Non-pigmented ciliary epithelial cell (primary cell): ENCODE data around the gene ARL15.

Source experiments
- DNase-seq: peaks from one replicate; pipeline ENCODE4 v3.0.0-alpha.2; 2010; ENCODE audit warnings: low read depth

ARL15 gene

DNA sequence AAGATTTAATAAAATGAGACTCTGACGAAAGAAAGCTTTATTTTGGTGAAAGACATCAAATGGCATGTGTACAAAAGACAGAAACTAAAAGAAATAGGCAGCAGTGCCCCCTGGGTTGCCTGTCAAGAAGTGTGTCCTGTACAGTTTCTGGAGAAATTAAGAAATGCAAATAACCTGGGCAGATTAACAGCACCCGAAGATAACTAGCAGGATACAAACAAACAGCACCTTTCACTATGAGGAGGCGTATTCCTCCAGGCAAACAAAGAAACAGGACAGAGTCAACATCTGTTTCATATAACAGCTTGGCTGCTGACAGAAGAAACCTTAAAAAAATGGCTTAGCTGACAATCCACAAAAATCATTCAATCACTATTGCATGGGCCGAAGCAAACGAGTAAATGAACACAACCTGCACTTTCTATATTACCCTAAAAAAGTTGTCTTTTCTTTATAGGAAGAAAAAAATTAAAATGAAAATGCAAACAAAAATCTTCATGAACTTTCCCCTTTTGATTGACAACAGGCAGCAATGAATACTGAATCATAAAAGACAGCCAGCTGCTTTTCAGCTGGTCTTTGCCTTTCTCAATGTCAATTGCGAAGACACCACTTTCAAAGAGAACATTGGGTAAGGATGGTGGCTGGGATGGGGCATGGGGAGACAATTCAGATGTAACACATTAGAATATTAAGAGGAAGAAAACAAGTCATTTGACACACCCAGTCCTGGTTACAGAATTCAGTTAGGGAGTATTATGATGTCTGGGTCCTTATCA, 162.1 kb downstream of the ARL15 start:
- DNase-seq: no peak

DNA sequence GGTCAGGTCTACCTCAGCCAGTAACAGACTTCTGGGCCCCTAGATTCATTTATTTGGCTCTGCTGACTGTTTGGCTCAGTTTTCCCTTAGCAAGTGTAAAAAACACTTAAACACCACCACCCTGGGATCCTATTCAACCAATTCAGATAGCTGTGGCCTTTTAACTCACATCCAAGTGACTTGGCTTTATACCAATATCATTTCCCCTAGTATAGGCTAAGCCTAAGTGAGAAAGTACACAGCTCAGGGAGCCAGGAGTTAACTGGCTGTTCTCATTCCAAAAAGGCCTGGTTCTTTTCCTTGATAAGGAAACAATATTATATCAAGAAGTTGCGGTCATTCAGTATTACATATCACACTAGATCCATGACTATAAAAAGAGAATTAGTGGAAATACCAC, 163.5 kb downstream of the ARL15 start:
- no peak for DNase-seq

DNA sequence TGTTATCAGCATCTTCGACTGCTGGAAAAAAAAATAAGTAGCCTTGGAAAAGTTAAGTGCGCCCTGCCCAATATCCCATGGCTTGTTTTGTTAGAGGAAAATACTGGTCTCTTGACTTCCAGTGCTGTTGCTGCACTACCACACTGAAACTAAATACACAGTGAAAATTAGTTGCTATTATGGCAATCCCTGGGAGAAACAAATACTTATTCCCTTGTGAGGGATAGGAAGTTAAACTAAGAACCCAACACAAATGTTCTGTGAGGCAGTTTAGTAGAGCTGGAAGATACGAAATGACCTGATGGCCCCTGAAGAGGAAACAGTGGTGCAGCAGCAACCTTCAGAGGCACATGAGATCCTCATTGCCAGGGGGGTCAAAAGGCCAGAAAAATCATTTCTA, 164.0 kb downstream of the ARL15 start:
- DNase-seq: no peak

DNA sequence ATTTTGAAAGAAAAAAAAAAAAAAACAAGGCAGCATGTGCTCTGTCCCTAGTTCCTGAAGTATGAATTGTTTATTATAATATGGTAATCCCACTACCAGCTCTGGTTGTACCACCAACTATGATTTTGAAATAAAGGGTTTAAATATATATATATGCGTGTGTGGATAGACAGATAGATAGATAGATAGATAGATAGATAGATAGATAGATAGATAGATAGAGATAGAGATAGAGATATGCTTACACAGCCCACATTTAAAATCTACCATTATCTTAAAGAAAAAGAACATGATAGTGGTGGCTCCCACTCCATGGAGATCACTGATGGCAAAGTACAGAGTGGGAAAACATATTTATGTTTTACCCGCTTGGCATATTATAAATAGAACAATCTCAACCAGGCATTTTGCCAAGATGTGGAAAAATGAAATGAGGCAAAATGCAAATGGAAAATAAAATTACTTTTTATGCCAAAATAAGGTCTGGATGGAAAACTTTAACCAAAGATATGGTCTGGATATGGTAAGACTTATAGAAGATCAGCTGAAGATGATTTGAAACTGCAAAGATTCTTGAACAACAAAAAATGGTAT, 170.0 kb downstream of the ARL15 start:
- no peak for DNase-seq

DNA sequence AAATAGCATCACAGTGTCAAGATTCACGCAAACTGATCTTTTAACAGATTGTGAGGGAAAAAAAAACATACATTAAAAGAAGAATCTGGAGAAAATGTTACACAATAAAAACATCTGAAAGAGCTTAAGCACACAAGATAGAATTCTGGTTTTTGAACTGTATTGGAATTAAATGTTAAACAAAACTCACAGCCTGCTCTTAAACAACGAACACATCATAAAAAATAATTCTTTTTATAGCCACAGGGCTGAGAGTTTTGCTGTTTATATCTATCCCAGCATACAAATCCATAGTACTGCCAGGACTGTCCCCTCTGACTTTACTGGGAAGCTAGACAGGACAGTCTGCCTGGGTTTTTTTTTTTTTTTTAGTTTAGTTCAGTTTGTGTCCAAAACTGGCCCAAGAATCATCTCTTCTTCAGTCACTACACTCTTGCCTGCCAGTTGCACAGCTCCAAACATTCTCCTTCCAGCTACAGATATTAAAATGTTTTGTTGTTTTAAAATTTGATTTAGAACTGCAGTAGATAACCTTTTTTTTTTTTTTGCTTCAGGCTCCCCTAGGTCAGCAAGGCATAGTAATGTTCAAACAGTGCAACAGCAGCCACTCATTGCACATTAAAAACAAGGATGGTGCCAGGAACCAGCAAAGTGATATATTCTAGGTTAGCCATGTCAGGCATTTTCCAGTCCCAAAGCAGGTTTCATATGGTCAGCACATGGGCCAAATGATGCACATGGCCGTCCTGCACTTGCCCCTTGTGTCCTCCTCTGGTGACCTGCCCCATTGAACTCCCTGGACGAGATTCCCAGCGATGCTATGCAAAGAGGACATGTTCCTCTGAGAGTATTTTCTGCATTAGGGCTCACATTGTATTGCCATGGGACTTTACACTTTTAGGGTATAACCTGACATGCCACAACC, 173.6 kb downstream of the ARL15 start:
- no peak for DNase-seq

DNA sequence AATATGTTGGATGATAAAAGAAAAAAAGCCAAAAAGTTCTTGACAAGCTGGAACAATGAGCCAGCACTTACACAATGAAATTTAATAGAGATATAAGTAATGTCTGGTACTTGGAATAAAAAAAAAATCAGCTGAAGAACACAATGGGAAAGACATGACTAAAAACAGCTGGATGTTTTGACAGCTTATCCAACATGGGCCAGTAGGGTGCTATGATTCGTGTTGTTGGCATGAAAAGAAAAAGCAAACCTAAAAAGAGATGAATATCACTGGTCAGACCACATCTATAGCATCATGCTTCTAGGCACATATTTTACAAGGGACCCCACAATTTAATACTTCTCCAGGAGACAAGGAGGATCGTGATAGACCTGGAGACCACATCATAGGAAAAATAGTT, 175.3 kb downstream of the ARL15 start:
- DNase-seq: peak; percentile 23

DNA sequence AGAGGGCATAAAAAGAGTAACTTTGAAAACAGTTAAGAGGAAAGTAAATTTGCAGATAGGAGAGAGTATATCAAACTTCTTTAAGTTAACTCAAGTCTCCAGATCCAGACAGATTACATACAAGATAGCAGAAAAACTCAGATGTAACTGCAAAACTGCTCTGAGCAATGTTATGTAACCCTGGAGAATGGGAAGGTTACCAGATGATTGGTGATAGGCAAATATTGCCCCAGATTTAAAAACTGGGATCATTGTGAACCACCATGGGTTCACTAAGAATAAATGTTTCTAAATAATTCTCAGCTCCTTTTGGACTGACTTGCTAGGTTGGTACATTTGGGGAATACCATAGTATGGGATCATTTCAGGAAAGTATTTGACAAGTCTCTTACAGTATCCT, 176.5 kb downstream of the ARL15 start:
- DNase-seq: no peak

DNA sequence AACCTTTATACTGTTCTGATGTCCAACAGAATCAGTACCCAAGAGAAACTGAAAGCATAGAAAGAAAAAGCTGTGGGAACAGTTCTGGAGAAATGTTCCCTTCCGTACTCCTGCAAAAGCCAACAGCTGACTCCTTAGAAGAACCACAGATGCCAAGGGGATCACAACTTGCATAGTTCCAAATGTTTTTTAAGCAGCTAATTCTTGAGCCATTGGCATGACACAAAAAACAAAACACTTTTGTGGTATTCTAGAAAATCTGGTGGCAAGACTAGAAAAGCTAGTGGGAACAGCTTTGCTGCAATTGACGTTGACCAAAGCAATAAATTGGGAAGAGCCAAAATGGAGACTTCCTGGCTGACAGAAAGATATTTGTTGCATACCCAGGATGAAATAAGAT, 189.9 kb downstream of the ARL15 start:
- DNase-seq: no peak

DNA sequence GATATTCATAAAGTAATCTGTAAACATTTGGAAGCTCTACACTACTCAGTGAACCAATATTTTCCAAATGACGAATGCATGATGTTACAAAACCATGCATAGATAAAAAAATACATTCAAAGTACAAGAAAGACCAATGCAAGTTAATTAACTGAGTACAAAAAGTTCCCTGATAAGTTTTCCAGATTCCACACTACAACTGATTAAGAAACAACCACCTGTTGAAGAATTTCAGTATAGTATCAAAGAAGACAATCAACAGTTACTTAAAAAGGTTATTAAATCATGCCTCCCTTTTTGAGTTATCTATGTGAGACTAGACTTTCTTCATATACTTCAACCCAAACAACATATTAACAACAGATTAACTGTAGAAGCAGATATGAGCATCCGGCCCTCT, 192.4 kb downstream of the ARL15 start:
- DNase-seq: no peak

DNA sequence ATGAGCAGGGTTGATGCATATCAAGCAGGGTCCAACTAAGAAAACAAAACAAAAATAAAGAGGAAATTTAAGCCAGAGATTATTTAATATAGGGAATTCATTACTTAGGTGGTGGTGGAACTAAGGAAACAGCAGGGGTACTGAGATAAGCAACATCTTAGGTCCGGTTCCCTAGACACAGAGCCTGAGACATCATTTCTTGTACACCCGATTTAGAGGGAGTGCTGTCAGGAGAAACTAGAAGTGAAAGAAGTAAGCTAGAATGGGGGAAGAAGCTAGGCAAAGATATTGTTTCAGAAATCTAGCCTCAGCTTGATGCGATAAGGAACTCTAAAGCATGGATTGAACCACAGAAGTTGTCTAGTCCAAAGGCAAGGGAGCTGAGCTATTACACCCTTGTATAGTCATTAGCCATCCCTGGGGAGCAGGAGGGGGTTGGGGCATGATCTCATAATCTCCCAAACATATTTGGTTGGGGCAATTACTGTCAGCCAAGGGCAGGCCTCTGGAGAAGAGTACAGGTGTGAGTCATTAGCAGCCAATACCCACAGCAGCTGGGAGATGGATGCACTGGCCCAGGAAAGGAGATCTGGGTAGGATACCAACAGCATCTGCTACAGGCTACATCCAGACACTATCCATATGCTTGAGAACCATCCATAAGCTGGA, 194.5 kb downstream of the ARL15 start:
- no peak for DNase-seq

DNA sequence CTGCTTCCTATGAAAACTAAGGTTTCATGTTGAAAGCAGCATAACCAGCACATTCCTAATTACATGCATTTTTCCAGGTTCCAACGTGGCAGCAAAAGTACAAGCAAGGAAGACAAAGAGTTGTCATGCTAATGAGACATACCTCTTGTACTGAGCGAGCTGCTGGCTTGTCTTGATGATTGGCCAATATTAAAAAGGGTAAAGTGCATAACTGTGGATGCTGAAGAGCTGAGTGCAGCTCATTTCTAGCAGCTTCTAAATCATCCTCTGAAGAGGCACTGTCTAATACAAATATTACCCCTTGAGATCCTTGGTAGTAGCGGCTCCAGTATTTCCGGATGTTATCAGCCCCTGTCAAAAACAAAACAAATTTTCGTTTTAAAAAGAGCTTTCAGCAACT, 197.3 kb downstream of the ARL15 start:
- no peak for DNase-seq

DNA sequence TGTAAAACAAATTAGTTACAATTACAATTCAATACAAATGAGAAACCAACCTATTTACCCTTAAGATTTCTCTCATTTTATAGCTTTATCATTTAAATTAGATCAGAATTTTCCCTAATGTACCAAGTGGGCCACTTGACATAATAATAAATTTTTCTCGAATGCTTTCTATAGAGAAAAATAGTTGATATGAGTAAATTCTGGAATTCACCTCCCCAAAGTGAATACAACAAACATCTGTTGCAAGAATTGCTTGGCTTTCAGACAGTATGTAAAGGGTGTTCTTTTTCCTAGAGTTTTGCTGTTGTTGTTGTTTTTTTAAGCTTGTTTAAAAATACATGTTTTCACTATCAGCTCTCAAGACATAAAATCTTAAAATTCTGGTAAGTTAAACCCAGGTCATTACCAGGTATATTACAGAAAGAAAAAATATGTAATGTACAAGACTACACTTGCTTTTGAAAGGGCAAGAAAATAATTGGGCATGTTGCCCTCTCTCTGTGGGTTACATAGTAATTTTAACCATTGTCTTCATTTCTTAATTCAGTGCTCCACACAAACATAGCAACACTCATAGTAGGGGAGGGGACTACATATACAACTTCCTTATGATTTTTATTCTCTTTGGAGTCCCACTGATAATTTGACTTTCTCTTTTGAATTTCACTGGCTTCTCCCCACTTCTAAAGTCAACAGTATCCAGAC, 200.6 kb downstream of the ARL15 start:
- DNase-seq: no peak

DNA sequence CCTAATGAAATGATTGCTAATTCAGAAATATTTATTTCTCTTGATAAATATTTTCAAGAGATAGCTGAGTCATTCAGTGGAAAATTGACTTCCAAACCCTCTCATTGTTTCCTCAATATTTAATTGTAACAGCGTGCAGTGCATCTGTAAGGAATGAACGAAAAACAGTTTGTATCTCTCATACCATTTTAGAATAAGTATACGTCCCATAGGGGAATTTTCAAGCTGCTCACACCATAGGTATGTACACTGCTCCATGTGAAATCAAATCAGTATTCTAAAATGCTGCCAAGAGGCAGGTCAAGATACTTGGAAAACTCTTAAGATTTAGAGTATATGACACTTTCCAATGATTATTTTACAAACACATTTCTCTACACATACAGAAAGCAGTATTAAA, 202.2 kb downstream of the ARL15 start:
- peak; percentile 15 for DNase-seq

DNA sequence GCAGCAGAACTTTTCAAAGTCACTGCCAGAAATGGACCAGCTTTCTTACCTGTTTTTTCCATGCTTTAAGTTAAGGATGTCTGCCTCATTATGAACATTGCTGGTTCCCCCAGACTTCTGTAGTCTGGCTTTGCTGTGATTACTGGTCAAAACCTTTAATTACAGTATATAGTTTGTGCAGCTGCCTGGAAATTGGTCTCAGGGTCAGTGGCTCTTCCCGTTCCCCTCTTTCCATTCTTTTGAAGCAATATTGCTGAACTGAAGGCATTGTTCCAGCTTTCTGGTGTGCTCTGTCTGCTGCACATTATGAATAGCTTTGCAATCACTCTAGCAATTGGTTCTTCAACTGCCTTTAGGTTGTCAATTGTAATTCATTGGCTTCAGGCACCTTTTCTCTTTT, 206.5 kb downstream of the ARL15 start:
- no peak for DNase-seq

DNA sequence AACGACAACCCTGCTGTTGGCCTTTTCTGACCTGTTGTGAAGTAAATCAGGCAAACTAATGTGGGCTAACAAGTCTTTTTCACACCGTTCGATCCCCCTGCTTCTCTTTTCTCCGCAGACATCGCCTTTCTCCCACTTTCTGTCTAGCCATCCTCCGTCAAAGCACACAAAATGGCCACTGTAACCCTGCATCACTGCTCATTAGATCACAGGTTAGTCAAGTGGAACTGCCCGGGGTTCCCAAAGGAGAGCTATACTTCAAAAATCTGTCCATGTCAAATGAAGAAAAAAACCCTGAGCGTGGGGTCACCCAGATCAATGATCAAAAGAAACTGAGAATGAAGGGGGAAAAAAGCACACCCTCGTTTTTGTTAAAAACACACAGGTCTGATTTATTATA, 212.1 kb downstream of the ARL15 start:
- no peak for DNase-seq

DNA sequence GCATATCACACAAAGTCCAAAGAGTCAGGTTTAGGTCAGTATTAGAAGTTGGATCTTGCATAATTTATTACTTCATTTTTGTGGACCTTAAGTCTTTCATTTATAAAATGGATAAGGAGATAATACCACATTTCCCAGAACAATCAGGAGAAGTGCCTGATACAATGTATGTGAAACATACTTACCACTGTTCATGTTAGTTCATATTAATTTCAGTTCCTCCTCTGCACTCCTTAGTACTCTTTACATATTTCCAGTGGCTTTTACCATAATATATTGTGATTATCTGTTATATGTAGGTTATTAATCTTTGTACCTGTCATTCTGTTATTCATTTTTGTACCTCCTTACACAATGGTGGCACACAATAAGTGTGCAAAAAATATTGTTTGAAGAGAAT, 214.4 kb downstream of the ARL15 start:
- no peak for DNase-seq

DNA sequence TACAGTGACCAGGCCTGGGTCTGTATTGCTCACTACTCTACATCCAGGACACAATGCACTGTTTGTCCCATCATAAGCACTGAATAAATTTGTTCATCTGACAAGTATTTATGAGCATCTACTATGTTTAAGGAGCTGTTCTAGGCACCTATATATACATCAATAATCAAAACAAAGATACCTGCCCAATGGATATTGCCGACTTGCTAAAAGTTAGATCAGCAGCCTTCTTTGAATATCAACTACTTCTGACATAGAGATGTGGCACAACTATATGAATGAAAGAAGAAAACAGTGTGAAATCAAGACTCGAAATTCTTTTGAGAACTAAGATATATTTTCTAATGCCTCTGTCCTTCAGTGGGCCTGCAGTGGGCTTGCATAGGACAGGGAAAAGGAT, 215.7 kb downstream of the ARL15 start:
- DNase-seq: no peak

DNA sequence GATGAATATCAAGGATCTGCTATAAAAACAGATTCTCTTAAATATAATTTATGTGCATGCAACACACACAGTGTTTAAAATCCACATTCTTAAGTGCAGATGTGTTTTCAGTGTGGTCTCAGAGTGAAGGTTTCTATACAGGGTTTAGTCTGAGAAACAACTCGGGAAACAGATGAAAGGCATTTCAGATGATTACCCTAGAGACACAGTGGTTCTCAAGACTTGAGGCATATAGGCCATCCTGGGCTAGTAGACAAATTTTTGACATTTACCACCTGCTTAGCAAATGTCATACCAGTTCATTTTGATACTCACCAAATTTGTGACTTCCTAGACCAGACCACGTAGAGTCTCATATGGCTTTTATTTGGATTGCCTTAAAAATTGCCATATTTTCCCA, 216.5 kb downstream of the ARL15 start:
- no peak for DNase-seq

DNA sequence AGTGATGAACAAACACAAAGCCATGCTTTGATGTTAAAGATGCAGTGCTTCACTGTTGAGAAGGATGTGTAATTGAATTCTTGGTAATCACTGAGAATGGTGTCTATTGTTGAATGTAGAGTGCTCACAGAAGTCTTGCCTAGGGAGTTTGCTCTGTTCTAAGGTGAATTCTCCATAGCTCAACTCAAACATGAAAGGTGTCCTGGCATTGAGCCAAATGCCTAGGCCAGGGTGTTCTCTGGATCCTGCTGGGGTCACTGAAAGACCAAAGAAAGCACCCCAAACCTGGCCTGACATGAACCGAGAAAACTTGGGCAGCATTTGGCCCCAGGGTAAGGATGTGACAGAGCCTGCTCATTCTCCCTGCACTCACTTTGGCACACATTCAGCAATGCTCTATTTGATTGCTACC, 217.3 kb downstream of the ARL15 start:
- DNase-seq: no peak

DNA sequence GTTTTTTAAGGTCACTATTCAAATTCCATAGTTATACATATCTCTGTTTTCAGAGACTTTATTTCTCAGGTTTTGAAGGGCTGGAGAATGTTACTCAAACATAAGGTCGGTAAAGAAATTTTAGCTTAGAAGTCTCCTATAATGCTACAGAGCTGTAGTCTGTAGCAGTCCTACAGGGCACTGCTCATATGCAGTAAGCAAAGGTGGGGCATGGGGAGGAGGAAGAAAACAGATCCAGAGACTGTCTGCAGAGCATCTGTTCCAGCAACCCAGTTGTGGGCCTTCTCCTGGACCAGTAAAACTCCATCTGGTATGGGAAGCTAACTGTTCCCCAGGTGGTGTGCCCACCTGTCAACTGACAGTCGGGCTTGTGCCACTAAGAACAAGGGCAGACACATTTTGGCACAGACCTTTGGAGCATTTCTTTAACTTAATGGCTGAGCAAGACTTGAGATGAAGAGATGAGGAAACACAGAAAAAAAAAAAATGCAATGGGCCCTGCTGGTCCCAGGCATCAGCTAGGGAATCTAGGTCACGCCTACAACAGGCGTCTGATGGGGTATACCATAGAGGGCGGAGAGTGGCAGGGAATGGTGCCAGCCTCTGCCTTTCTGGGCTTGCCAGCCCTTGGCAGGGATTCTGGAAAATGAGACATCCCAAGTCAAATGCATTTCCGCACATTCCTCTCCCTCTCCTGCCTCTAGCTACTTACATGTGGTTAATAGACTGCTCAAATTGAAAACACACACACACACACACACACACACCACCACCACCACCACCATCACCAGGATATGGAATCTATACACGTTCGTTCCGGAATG, 218.9 kb downstream of the ARL15 start:
- DNase-seq: no peak
